CD4-positive, CD25-positive, alpha-beta regulatory T cell (primary cell): ENCODE data around the gene DYNLL2. TPM values are rescaled to one million over a fixed set of nuclear protein-coding genes. Genes with fewer than 3 reads are reported as not detected.

Experiments
- ATAC-seq, 2 donors: fragments of 150-1000 bp; cut with Tn5 transposase; one replicate each; pipeline ENCODE4 v1.10.0; 2021; ENCODE audit warnings: low read depth in 2 of 2, moderate number of reproducible peaks in 2 of 2, moderate library complexity in 1 of 2
- DNase-seq, 3 donors: peaks; one replicate each; pipeline versions ENCODE4 v3.0.0 to v3.0.0-alpha.2; 2012 to 2022; ENCODE audit warnings: mixed read lengths in 1 of 3
- H3K27ac ChIP-seq: one replicate; pipeline ENCODE4 v1.7.0; 2013; ENCODE audit warnings: mild to moderate bottlenecking, low read length; ENCODE audit not compliant: insufficient read depth, poor library complexity, severe bottlenecking
- H3K27me3 ChIP-seq: one replicate; pipeline ENCODE4 v1.7.0; 2013; ENCODE audit warnings: low read length; ENCODE audit not compliant: control insufficient read depth, insufficient read depth
- H3K36me3 ChIP-seq: one replicate; pipeline ENCODE4 v1.7.0; 2013; ENCODE audit warnings: mild to moderate bottlenecking, low read length, moderate library complexity; ENCODE audit not compliant: control insufficient read depth, insufficient read depth
- H3K4me1 ChIP-seq: 2 replicates; pipeline ENCODE4 v1.7.0; 2013; ENCODE audit warnings: mild to moderate bottlenecking, low read length; ENCODE audit not compliant: insufficient read depth, control insufficient read depth, poor library complexity, severe bottlenecking
- H3K4me3 ChIP-seq: one replicate; pipeline ENCODE4 v1.7.0; 2013; ENCODE audit warnings: low read depth, mild to moderate bottlenecking, low read length, moderate library complexity
- H3K9me3 ChIP-seq, 2 experiments: 1 replicate in 1 of 2; 2 replicates in 1 of 2; pipeline ENCODE4 v1.7.0; 2013; ENCODE audit warnings: low read length in 2 of 2, mild to moderate bottlenecking in 1 of 2, moderate library complexity in 1 of 2; ENCODE audit not compliant: control insufficient read depth in 2 of 2
- H3K27ac Mint-ChIP-seq, 3 donors: one replicate each; pipeline ENCODE4 v1.8.0; 2020 to 2022; ENCODE audit warnings: mild to moderate bottlenecking in 3 of 3, mixed read lengths in 3 of 3, moderate library complexity in 2 of 3
- H3K27me3 Mint-ChIP-seq: one replicate; pipeline ENCODE4 v1.8.0; 2022; ENCODE audit warnings: mild to moderate bottlenecking, mixed read lengths
- H3K36me3 Mint-ChIP-seq: one replicate; pipeline ENCODE4 v1.8.0; 2020; ENCODE audit warnings: mixed read lengths
- H3K4me1 Mint-ChIP-seq, 4 donors: one replicate each; pipeline ENCODE4 v1.8.0; 2020 to 2022; ENCODE audit warnings: mixed read lengths in 4 of 4, mild to moderate bottlenecking in 1 of 4
- H3K4me3 Mint-ChIP-seq, 4 donors: one replicate each; pipeline ENCODE4 v1.8.0; 2020 to 2022; ENCODE audit warnings: mild to moderate bottlenecking in 4 of 4, mixed read lengths in 4 of 4, moderate library complexity in 3 of 4
- H3K9me3 Mint-ChIP-seq, 7 donors: one replicate each; pipeline ENCODE4 v1.8.0; 2020 to 2022; ENCODE audit warnings: mixed read lengths in 7 of 7, mild to moderate bottlenecking in 3 of 7, moderate library complexity in 2 of 7
- polyA plus RNA-seq, 4 donors: library from polyadenylated mRNA; unstranded; fragments of 300-500 nt; fragmentation: Illumina TruSeq; gene quantifications; one replicate each; pipeline ENCODE4 v1.2.3, GENCODE V29; 2021
- total RNA-seq: library from RNA; stranded (reverse); gene quantifications from one replicate; pipeline ENCODE4 v1.2.3, GENCODE V29; 2022

DYNLL2 gene
- total and polyA plus RNA-seq, 5 donors from 2014 or later, result 0.57 to 37.4 (median 1.1) TPM

GRCh38 chr17:58085039-58085715, 2.0 kb downstream of the DYNLL2 start:
- no peak for ATAC-seq
- H3K4me3 ChIP-seq, result peak overlapping the region; percentile 89
- H3K27me3 Mint-ChIP-seq, result peaks cover 9% of the 10 kb centered on the region
- H3K27ac ChIP-seq, result no peak overlapping the region
- H3K9me3 Mint-ChIP-seq, result no peaks in the 10 kb centered on the region
- H3K36me3 ChIP-seq, result peaks cover 43% of the 10 kb centered on the region
- no peaks in the 10 kb centered on the region for H3K27me3 ChIP-seq
- H3K36me3 Mint-ChIP-seq, result peaks cover 32% of the 10 kb centered on the region
- H3K4me3 Mint-ChIP-seq, result peak overlapping the region; percentile 93 to 96 (median 94)
- peaks cover 16 to 61% (median 40%) of the 10 kb centered on the region in 4 donors for H3K4me1 Mint-ChIP-seq
- H3K27ac Mint-ChIP-seq, result peak overlapping the region; percentile 14 to 94 (median 88)
- DNase-seq, result no peak
- H3K9me3 ChIP-seq, result no peaks in the 10 kb centered on the region
- H3K4me1 ChIP-seq, result peaks cover 34% of the 10 kb centered on the region

DNA sequence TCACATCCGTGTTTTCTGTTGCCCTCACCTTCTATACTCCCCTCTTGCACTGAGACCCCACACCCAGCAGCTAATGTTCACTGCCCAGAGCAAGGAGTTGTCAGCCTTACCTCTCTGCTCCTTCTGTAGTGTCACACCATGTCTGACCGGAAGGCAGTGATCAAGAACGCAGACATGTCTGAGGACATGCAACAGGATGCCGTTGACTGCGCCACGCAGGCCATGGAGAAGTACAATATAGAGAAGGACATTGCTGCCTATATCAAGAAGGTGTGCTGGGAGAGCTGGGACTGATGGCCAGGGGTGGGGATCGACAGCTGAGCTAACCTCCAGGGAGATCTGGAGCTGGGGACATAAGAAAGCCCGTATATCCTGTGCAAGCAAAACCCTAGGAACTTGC, 3.7 kb downstream of the DYNLL2 start:
- Mint-ChIP-seq H3K27me3 (no peaks in the 10 kb centered on the region), H3K4me1 (peaks cover 21 to 64% (median 45%) of the 10 kb centered on the region in 4 donors), H3K27ac (peak overlapping the region; percentile 8 to 71 (median 9)), H3K9me3 (no peaks in the 10 kb centered on the region), H3K36me3 (peaks cover 45% of the 10 kb centered on the region), H3K4me3 (peak overlapping the region in 2 of 4 donors; percentile 56 to 94)
- Histone ChIP-seq H3K9me3 (no peaks in the 10 kb centered on the region), H3K27me3 (no peaks in the 10 kb centered on the region), H3K4me3 (no peak overlapping the region), H3K27ac (no peak overlapping the region), H3K36me3 (peaks cover 61% of the 10 kb centered on the region), H3K4me1 (peaks cover 34% of the 10 kb centered on the region)
- DNase-seq, result no peak
- ATAC-seq, result no peak

DNA sequence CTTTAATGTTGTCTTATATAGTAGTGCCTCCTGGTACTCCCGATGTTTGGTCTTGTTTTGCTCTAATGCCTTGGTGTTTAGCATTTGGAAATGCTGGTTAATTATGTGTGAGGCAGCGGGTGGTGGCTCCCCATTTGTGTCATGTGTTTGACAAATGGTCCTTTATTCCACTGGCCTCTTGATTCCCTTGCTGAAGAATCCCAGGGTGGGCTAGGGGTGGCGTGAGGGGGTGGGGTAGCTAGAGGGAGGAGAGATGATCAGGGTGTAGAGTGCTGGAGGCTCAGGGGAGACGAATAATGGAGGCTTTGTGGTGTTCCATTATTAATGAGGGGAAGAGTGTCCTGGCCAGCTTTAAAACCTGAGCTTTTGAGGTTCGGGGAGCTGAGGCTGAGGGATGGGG, 5.4 kb downstream of the DYNLL2 start:
- Mint-ChIP-seq H3K27me3 (no peaks in the 10 kb centered on the region), H3K36me3 (peaks cover 57% of the 10 kb centered on the region), H3K9me3 (no peaks in the 10 kb centered on the region), H3K4me1 (peaks cover 22 to 63% (median 51%) of the 10 kb centered on the region in 4 donors), H3K27ac (peak overlapping the region in 1 of 3 donors; percentile 16), H3K4me3 (peak overlapping the region in 1 of 4 donors; percentile 71)
- Histone ChIP-seq H3K27ac (no peak overlapping the region), H3K9me3 (no peaks in the 10 kb centered on the region), H3K4me1 (peaks cover 28% of the 10 kb centered on the region), H3K4me3 (no peak overlapping the region), H3K36me3 (peaks cover 76% of the 10 kb centered on the region), H3K27me3 (no peaks in the 10 kb centered on the region)
- DNase-seq (no peak), ATAC-seq (no peak)

DNA sequence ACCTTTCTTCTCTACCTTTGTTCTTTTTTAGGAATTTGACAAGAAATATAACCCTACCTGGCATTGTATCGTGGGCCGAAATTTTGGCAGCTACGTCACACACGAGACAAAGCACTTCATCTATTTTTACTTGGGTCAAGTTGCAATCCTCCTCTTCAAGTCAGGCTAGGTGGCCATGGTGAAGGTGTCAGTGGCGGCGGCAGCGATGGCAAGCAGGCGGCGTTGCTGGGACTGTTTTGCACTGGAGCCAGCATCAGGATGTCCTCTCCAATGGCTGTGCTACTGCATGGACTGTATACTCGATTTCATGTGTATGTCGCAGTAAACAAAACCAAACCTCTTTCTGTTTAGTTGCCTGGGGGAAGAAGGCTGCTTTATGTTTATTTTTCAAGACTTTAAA, 5.9 kb downstream of the DYNLL2 start:
- H3K27me3 ChIP-seq, result no peaks in the 10 kb centered on the region
- H3K27ac ChIP-seq, result no peak overlapping the region
- no peak overlapping the region for H3K4me3 Mint-ChIP-seq
- H3K4me3 ChIP-seq, result no peak overlapping the region
- peaks cover 77% of the 10 kb centered on the region for H3K36me3 ChIP-seq
- H3K4me1 ChIP-seq, result peaks cover 28% of the 10 kb centered on the region
- H3K36me3 Mint-ChIP-seq, result peaks cover 57% of the 10 kb centered on the region
- H3K9me3 Mint-ChIP-seq, result no peaks in the 10 kb centered on the region
- peak overlapping the region in 1 of 3 donors; percentile 16 for H3K27ac Mint-ChIP-seq
- peaks cover 22 to 63% (median 53%) of the 10 kb centered on the region in 4 donors for H3K4me1 Mint-ChIP-seq
- DNase-seq (no peak), ATAC-seq (no peak)
- H3K9me3 ChIP-seq, result no peaks in the 10 kb centered on the region
- no peaks in the 10 kb centered on the region for H3K27me3 Mint-ChIP-seq

- Mint-ChIP-seq H3K27ac (no peak overlapping the region), H3K4me1 (peaks cover 18 to 55% (median 40%) of the 10 kb centered on the region in 4 donors), H3K36me3 (peaks cover 53% of the 10 kb centered on the region), H3K9me3 (no peaks in the 10 kb centered on the region), H3K27me3 (no peaks in the 10 kb centered on the region), H3K4me3 (no peak overlapping the region)
- no peaks in the 10 kb centered on the region for H3K27me3 ChIP-seq
- ATAC-seq (no peak), DNase-seq (no peak)
- H3K36me3 ChIP-seq, result peaks cover 73% of the 10 kb centered on the region
- peaks cover 8% of the 10 kb centered on the region for H3K4me1 ChIP-seq
- H3K27ac ChIP-seq, result no peak overlapping the region
- H3K4me3 ChIP-seq, result no peak overlapping the region
- H3K9me3 ChIP-seq, result no peaks in the 10 kb centered on the region
Observed at GRCh38 chr17:58091024-58091567, 7.9 kb downstream of the DYNLL2 start.

DNA sequence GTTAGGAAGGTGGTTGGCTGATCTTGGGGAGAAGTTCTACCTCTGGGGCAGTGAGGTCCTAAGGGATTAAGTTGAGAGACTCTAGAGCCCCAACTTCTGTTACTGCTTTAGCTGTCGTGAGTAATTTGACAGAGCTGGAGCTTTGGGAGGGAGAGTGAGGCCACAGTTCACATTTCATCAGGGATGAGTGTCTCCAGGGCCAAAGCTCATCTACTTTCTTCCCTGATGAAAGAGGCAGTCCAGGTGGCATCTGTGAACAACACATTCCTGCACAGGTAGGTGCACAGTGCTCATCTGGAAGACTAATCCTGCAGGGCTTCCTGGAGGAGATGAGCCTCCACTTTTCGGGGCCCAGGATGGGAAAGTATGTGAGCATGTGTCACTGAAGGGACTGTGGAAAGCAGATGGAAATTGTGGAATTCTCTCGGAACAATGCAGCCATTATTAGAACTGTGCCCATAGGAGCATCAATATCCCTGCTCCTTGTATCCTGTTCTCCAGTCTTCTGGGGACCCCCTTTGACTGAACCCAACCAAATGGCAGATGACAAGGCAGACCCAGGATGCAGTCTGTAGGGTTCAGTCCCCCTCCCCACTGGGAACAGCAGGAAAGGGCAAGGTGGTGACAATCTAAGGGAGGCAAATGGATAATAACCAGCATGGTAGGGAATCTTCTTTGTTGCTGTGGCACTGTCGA, 9.0 kb downstream of the DYNLL2 start:
- Histone ChIP-seq H3K4me3 (no peak overlapping the region), H3K27me3 (no peaks in the 10 kb centered on the region), H3K36me3 (peaks cover 61% of the 10 kb centered on the region), H3K4me1 (peaks cover 4% of the 10 kb centered on the region), H3K9me3 (no peaks in the 10 kb centered on the region), H3K27ac (no peak overlapping the region)
- H3K4me1 Mint-ChIP-seq, result peaks cover 9 to 45% (median 29%) of the 10 kb centered on the region in 4 donors
- no peaks in the 10 kb centered on the region for H3K9me3 Mint-ChIP-seq
- DNase-seq (no peak), ATAC-seq (no peak)
- peaks cover 49% of the 10 kb centered on the region for H3K36me3 Mint-ChIP-seq
- H3K27me3 Mint-ChIP-seq, result no peaks in the 10 kb centered on the region
- peak overlapping the region in 1 of 3 donors; percentile 73 for H3K27ac Mint-ChIP-seq
- no peak overlapping the region for H3K4me3 Mint-ChIP-seq

- H3K36me3 Mint-ChIP-seq, result peaks cover 47% of the 10 kb centered on the region
Observed at GRCh38 chr17:58092797-58093385, 9.7 kb downstream of the DYNLL2 start.

More at GRCh38 chr17:58092797-58093385, 9.7 kb downstream of the DYNLL2 start:
- Histone ChIP-seq H3K36me3 (peaks cover 56% of the 10 kb centered on the region), H3K4me3 (no peak overlapping the region), H3K4me1 (no peaks in the 10 kb centered on the region), H3K27me3 (no peaks in the 10 kb centered on the region), H3K9me3 (no peaks in the 10 kb centered on the region), H3K27ac (no peak overlapping the region)
- ATAC-seq (no peak), DNase-seq (no peak)
- no peaks in the 10 kb centered on the region for H3K27me3 Mint-ChIP-seq
- peaks cover 5 to 40% (median 24%) of the 10 kb centered on the region in 4 donors for H3K4me1 Mint-ChIP-seq
- no peak overlapping the region for H3K4me3 Mint-ChIP-seq
- no peaks in the 10 kb centered on the region for H3K9me3 Mint-ChIP-seq
- peak overlapping the region in 2 of 3 donors; percentile 73 to 74 for H3K27ac Mint-ChIP-seq
